HG03354 (cell line): ENCODE measurements around the gene SFMBT2.

Source experiments
- ATAC-seq: cut with Tn5 transposase; IDR thresholded peaks from one replicate; pipeline ENCODE4 v1.9.1; 2021; ENCODE audit warnings: mild to moderate bottlenecking; ENCODE audit not compliant: unreplicated experiment, poor library complexity, severe bottlenecking

The SFMBT2 gene

GRCh38 chr10:7173948-7174347 lies 236.9 kb downstream of the SFMBT2 start:
- no peak for ATAC-seq

- no peak for ATAC-seq
These were observed 239.0 kb downstream of the SFMBT2 start for GRCh38 chr10:7171825-7172224.

GRCh38 chr10:7170626-7171322 lies 240.1 kb downstream of the SFMBT2 start:
- ATAC-seq: no peak

GRCh38 chr10:7168414-7168813 lies 242.4 kb downstream of the SFMBT2 start:
- no peak for ATAC-seq

- no peak for ATAC-seq
These were observed 245.2 kb downstream of the SFMBT2 start for GRCh38 chr10:7165500-7166177.

- ATAC-seq: no peak
These were observed 245.9 kb downstream of the SFMBT2 start for GRCh38 chr10:7164955-7165354.

- ATAC-seq: no peak
These were observed 248.5 kb downstream of the SFMBT2 start for GRCh38 chr10:7162331-7162730.

GRCh38 chr10:7161484-7162250 lies 249.2 kb downstream of the SFMBT2 start:
- ATAC-seq: no peak

GRCh38 chr10:7159928-7160327 lies 250.9 kb downstream of the SFMBT2 start:
- no peak for ATAC-seq

- no peak for ATAC-seq
These were observed 251.3 kb downstream of the SFMBT2 start for GRCh38 chr10:7159517-7159916.

- no peak for ATAC-seq
These were observed 253.7 kb downstream of the SFMBT2 start for GRCh38 chr10:7157091-7157490.

- no peak for ATAC-seq
These were observed 257.1 kb downstream of the SFMBT2 start for GRCh38 chr10:7153750-7154149.

- no peak for ATAC-seq
These were observed 257.9 kb downstream of the SFMBT2 start for GRCh38 chr10:7152982-7153381.

- no peak for ATAC-seq
These were observed 258.5 kb downstream of the SFMBT2 start for GRCh38 chr10:7152341-7152740.

GRCh38 chr10:7151538-7151937 lies 259.3 kb downstream of the SFMBT2 start:
- ATAC-seq: no peak

- no peak for ATAC-seq
These were observed 260.5 kb downstream of the SFMBT2 start for GRCh38 chr10:7150349-7150748.

- ATAC-seq: no peak
These were observed 264.6 kb downstream of the SFMBT2 start for GRCh38 chr10:7146189-7146588.

GRCh38 chr10:7136016-7136415 lies 274.8 kb downstream of the SFMBT2 start:
- no peak for ATAC-seq

- ATAC-seq: no peak
These were observed 275.6 kb downstream of the SFMBT2 start for GRCh38 chr10:7135188-7135587.

GRCh38 chr10:7134448-7134847 lies 276.4 kb downstream of the SFMBT2 start:
- ATAC-seq: no peak

- no peak for ATAC-seq
These were observed 276.9 kb downstream of the SFMBT2 start for GRCh38 chr10:7133958-7134357.
